Measurements from ENCODE around the gene DUSP2.

The DUSP2 gene

DNA sequence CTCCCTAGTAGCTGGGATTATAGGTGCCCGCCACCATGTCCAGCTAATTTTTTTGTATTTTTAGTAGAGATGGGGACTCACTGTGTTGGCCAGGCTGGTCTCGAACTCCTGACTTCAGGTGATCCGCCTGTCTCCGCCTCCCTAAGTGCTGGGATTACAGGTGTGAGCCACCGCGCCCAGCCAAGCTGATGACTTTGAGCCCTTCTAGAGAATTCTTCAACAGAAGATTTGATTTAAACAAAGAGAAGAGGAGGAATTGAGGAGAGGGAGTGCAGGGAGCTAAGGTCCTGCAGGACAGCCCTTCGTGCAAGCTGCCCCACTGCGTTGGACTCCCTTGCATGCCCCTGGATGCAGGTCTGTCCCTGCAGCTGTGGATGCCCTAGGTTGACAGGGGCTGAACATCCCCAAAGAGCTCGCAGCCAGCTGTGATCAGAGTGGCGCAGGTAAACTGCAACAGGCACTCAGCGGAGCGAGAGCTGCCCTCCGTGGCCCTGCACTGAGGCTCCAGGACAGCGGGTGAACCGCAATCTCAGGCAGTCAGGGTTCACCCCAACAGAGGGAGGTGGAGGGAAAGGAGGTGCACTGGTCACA lies 42.5 kb downstream of the DUSP2 start:
- DNase-seq (ENCODE audit: low read depth, low spot score): no peak

- DNase-seq (ENCODE audit: low read depth, low spot score): no peak
Measured at GRCh38 chr2:96100893-96101304, 44.3 kb downstream of the DUSP2 start.

GRCh38 chr2:96099861-96100798 lies 45.1 kb downstream of the DUSP2 start:
- DNase-seq (ENCODE audit: low read depth, low spot score): no peak

GRCh38 chr2:96098900-96099590 lies 46.2 kb downstream of the DUSP2 start:
- no peak for DNase-seq (ENCODE audit: low read depth, low spot score)

DNA sequence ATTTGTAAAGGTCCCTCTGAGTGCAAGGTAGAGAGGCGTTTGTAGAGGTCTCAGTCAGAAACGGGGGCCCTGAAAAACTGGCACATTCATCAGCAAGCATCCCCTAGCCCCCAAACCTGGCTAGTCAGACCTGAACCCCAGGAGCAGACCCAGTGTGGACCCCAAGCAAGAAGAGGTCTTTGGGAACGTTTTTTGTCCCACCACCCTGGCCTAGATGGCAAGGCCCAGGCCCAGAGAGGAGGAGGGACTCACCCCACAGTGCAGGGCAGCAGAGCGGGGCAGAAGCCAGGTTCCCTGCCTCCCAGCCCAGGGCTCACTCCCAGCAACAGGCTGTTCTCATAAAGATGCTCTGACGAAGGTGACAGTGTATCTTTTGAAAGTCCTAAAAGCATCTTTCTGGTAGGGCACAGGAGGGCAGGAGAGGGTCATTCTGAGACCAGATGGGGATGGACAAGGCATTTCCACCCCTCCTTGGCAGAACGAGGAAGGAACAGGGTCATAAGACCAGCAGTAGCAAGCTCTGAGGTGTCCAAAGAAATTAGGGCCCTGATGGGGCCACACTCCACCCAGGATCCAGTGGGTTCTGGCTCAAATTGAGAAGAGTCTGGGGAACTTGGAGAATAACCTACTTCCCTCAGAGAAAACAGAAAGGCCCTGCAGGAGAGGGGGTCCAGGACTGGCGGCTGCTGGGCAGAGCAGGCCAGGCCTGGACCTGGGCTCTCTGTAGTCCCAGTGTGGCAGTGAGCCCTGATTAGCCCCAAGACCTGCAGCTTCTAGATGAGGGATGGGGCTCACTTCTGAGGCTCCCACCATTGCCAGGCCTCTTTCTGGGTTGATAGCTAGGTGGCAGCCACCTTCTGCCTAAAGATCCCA lies 47.1 kb downstream of the DUSP2 start:
- no peak for DNase-seq (ENCODE audit: low read depth, low spot score)

DNA sequence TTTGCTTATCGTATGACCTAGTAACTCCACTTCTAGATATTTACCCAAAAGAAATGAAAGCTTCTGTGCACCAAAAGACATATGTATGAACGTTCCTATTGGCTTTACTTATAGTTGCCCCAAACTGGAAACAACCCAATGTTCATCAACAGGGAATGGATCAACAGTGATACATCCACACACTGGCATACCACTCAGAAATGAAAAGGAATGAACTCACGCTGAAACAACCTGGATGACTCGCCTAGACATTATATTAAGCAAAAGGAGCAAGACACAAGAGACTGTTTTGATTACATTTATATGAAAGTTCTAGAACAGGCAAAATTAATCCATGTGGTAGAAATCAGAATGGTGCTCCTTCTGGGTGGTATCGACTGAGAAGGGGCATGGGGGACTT lies 47.8 kb downstream of the DUSP2 start:
- no peak for DNase-seq (ENCODE audit: low read depth, low spot score)

DNA sequence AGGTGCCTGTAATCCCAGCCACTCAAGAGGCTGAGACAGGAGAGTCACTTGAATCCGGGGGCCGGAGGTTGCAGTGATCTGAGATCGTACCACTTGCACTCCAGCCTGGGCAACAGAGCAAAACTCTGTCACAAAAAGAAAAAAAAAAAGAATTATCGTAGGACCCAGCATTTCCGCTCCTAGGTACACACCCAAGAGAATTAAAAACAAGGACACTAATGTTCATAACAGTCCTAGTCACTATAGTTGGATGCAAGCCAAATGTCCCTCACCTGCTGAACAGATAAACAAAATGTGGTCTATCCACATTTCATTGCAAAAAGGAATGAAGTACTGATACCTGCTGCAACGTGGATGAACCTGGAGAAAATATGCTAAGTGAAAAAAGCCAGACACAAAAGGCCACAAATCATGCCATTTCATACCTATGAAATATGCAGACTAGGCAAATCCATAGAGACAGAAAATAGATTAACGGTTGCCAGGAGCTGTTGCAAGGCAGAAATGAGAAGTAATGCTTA lies 50.1 kb downstream of the DUSP2 start:
- DNase-seq (ENCODE audit: low read depth, low spot score): no peak

- DNase-seq (ENCODE audit: low read depth, low spot score): no peak
Measured at GRCh38 chr2:96093528-96093927, 51.7 kb downstream of the DUSP2 start.

Measured in iPS DF 19.7 (cell line).